CD4-positive, alpha-beta T cell (primary cell): ENCODE results near the gene MTG1. TPM values are rescaled to one million over a fixed set of nuclear protein-coding genes. Genes with fewer than 3 reads are reported as not detected.

Experiments used
- ATAC-seq: fragments of 200-7000 bp; cut with Tn5 transposase; one replicate; pipeline ENCODE4 v1.10.0; 2022; ENCODE audit warnings: mild to moderate bottlenecking; ENCODE audit not compliant: poor library complexity
- CTCF ChIA-PET: fragments of 350-600 bp; sonication (Branson Sonifier 250); formaldehyde crosslinking; loops from one replicate; lab custom pipeline; 2021; ENCODE audit warnings: antibody characterized with exemption, inconsistent platforms; lab: Charles Lee
- POLR2A ChIA-PET: fragments of 350-600 bp; sonication (Branson Sonifier 250); formaldehyde crosslinking; loops from one replicate; lab custom pipeline; 2021; ENCODE audit warnings: antibody characterized with exemption, inconsistent platforms; lab: Charles Lee
- DNase-seq, 14 experiments: peaks; one replicate each; pipeline ENCODE4 v3.0.0-alpha.2; 2013 to 2020; ENCODE audit warnings: mixed read lengths in 2 of 14
- H3K27ac ChIP-seq, 2 donors: one replicate each; pipeline versions ENCODE4 v1.5.1 to v1.7.0; 2013; ENCODE audit warnings: low read length in 2 of 2, low read depth in 1 of 2, mild to moderate bottlenecking in 1 of 2
- H3K27me3 ChIP-seq, 2 experiments: 1 replicate in 1 of 2; 2 replicates in 1 of 2; pipeline versions ENCODE4 v1.6.1 to v1.7.0; 2013; ENCODE audit warnings: low read length in 2 of 2, control low read depth in 1 of 2, mild to moderate bottlenecking in 1 of 2, moderate library complexity in 1 of 2; ENCODE audit not compliant: insufficient read depth in 2 of 2, control insufficient read depth in 1 of 2
- H3K36me3 ChIP-seq: one replicate; pipeline ENCODE4 v1.6.1; 2013; ENCODE audit warnings: low read length, control low read depth; ENCODE audit not compliant: insufficient read depth
- H3K4me1 ChIP-seq: one replicate; pipeline ENCODE4 v1.6.1; 2013; ENCODE audit warnings: low read length, control low read depth; ENCODE audit not compliant: insufficient read depth
- H3K4me3 ChIP-seq: one replicate; pipeline ENCODE4 v1.5.1; 2013; ENCODE audit warnings: mild to moderate bottlenecking, low read length, moderate library complexity
- H3K9me3 ChIP-seq, 2 experiments: 1 replicate in 1 of 2; 2 replicates in 1 of 2; pipeline versions ENCODE4 v1.6.1 to v1.7.0; 2013; ENCODE audit warnings: low read length in 2 of 2, mild to moderate bottlenecking in 2 of 2, control low read depth in 1 of 2, moderate library complexity in 1 of 2; ENCODE audit not compliant: control insufficient read depth in 1 of 2, insufficient read depth in 1 of 2
- H3K27ac Mint-ChIP-seq: one replicate; pipeline ENCODE4 v1.8.0; 2020; ENCODE audit warnings: mixed read lengths
- H3K27me3 Mint-ChIP-seq: one replicate; pipeline ENCODE4 v1.8.0; 2021; ENCODE audit warnings: mixed read lengths
- H3K36me3 Mint-ChIP-seq: one replicate; pipeline ENCODE4 v1.8.0; 2021; ENCODE audit warnings: low read depth, mixed read lengths
- H3K4me1 Mint-ChIP-seq: one replicate; pipeline ENCODE4 v1.8.0; 2021; ENCODE audit warnings: low read depth, mixed read lengths
- H3K4me3 Mint-ChIP-seq: one replicate; pipeline ENCODE4 v1.8.0; 2020; ENCODE audit warnings: mild to moderate bottlenecking, mixed read lengths
- H3K9me3 Mint-ChIP-seq: one replicate; pipeline ENCODE4 v1.8.0; 2020; ENCODE audit warnings: mixed read lengths
- intact Hi-C, 2 experiments: fragments of 100-400 bp; cut with DNase I in 1 of 2; cut with micrococcal nuclease in 1 of 2; formaldehyde crosslinking; loops; one replicate each; pipeline versions ENCODE4 v1.15.1 to v1.9.0; 2023 to 2025; cut with DNase I, micrococcal nuclease
- polyA plus RNA-seq, 2 donors: library from polyadenylated mRNA; unstranded; fragments of 120-200 nt; gene quantifications; one replicate each; pipeline ENCODE4 v1.2.1, GENCODE V29; 2013
- total RNA-seq, 174 experiments: library from RNA in 2 of 174; stranded (reverse) in 2 of 174; gene quantifications; one replicate each; pipeline ENCODE4 v1.2.3 and lab custom pipeline; 2021 to 2026
- TF ChIP-seq, protein P1 (sequence below): fragments of 200-600 bp; IDR thresholded peaks from one replicate; pipeline ENCODE4 v1.8.0; 2022; ENCODE audit warnings: antibody characterized with exemption, mild to moderate bottlenecking

Gene MTG1, protein sequence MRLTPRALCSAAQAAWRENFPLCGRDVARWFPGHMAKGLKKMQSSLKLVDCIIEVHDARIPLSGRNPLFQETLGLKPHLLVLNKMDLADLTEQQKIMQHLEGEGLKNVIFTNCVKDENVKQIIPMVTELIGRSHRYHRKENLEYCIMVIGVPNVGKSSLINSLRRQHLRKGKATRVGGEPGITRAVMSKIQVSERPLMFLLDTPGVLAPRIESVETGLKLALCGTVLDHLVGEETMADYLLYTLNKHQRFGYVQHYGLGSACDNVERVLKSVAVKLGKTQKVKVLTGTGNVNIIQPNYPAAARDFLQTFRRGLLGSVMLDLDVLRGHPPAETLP
- total RNA-seq (10 to 100 TPM; 28.5 to 34.9 TPM), total RNA-seq (lab: John Stamatoyannopoulos, UW) (6.4 to 36.3 (median 15.2) reads per million in 172 experiments)
- 20.7 TPM for polyA plus RNA-seq (2013, experiment 1 of 2)
- 25.9 TPM for polyA plus RNA-seq (2013, experiment 2 of 2)

DNA sequence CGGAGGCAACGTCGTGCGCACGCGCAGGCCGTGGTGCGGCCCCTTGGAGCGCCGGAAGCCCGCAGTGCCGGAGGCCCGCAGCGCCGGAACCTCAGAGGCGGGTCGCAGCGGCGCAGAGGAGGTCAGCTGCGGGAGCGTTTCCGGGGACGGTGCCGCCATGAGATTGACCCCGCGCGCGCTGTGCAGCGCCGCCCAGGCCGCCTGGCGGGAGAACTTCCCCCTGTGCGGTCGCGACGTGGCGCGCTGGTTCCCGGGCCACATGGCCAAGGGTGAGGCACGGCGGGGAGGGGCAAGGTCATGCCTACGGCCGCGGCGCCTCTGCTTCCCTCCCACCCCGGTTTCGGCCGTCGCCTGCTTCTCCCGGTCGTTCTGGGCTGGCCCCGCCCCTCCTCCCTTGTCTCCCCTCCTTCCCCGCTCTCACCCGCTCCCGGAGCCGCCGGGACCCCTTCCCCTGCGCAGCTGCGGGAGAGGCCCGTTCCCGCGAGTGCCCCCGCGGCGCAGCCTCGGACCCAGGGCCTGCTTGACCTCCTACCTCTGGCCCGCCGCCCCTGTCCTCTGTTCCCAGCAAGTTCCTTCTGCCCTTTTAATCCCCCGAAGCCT, at the start of gene MTG1:
Gene MTG1, plus strand, starts transcription at position 94 of the 600 bp plus-strand sequence. Its CDS starts 64 bp downstream, at position 158.
- Histone ChIP-seq H3K4me1 (peaks cover 60% of the 10 kb centered on the region), H3K9me3 (no peaks in the 10 kb centered on the region), H3K27ac (peak within 1 kb of the TSS; percentile 47 to 65), H3K27me3 (no peaks in the 10 kb centered on the region), H3K4me3 (peak within 1 kb of the TSS; percentile 74), H3K36me3 (peaks cover 33% of the 10 kb centered on the region)
- H3K4me3 Mint-ChIP-seq = peak within 1 kb of the TSS; percentile 95
- DNase-seq (peak in 13 of 14 experiments; percentile 84 to 96 (median 91)), ATAC-seq (peak; percentile 78)
- peaks cover 39% of the 10 kb centered on the region for H3K36me3 Mint-ChIP-seq
- ChIA-PET CTCF (interaction anchor here (1.3 kb wide), 1 partner anchor 64 kb away, joined by 4 read pairs; no protein-coding TSS in a partner anchor), POLR2A (interaction anchor here (0.7 kb wide), 1 partner anchor 64 kb away, joined by 5 read pairs; no protein-coding TSS in a partner anchor)
- peak within 1 kb of the TSS; percentile 90 for H3K27ac Mint-ChIP-seq
- intact Hi-C loops = loop anchor here (2.0 to 5.0 kb wide), 5 partner anchors 21 to 132 kb away; partner anchors contain the start of genes CALY (in 1 of the 2) and ECHS1 (in 1 of the 2)
- H3K27me3 Mint-ChIP-seq = no peaks in the 10 kb centered on the region
- H3K9me3 Mint-ChIP-seq = no peaks in the 10 kb centered on the region
- H3K4me1 Mint-ChIP-seq = peaks cover 44% of the 10 kb centered on the region
- TF ChIP-seq, protein P1, sequence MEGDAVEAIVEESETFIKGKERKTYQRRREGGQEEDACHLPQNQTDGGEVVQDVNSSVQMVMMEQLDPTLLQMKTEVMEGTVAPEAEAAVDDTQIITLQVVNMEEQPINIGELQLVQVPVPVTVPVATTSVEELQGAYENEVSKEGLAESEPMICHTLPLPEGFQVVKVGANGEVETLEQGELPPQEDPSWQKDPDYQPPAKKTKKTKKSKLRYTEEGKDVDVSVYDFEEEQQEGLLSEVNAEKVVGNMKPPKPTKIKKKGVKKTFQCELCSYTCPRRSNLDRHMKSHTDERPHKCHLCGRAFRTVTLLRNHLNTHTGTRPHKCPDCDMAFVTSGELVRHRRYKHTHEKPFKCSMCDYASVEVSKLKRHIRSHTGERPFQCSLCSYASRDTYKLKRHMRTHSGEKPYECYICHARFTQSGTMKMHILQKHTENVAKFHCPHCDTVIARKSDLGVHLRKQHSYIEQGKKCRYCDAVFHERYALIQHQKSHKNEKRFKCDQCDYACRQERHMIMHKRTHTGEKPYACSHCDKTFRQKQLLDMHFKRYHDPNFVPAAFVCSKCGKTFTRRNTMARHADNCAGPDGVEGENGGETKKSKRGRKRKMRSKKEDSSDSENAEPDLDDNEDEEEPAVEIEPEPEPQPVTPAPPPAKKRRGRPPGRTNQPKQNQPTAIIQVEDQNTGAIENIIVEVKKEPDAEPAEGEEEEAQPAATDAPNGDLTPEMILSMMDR = peak; percentile 18

DNA sequence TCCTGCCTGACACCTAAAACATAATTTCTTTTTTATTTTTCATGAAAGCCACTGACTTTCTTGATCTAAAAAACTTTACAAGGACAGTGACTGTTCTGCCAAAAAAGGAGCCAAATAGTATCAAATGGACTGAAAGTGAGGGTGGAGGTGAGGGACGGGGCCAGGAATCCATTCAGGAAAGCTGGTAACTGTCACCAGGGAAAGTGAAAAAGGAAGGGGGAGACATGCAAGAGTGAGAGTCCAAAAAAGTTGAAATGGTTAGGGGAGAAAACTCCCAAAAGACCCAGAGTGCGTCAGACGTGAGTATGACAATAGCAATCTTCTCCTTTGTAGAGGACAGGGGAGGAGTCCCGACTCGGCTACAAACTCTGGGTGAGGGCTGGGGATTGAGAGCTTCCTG, 49.7 kb upstream of the MTG1 start:
- peaks cover 43% of the 10 kb centered on the region for H3K27me3 Mint-ChIP-seq
- H3K4me1 Mint-ChIP-seq = no peaks in the 10 kb centered on the region
- ATAC-seq (no peak), DNase-seq (no peak)
- POLR2A ChIA-PET = no interaction called here
- Histone ChIP-seq H3K4me3 (no peak overlapping the region), H3K36me3 (no peaks in the 10 kb centered on the region), H3K27ac (no peak overlapping the region), H3K27me3 (peaks cover 33 to 39% of the 10 kb centered on the region in 2 experiments), H3K4me1 (no peaks in the 10 kb centered on the region), H3K9me3 (no peaks in the 10 kb centered on the region)
- no peaks in the 10 kb centered on the region for H3K36me3 Mint-ChIP-seq
- H3K27ac Mint-ChIP-seq = no peak overlapping the region
- CTCF ChIA-PET = interaction anchor here (2.1 kb wide), 1 partner anchor 15 kb away, joined by 4 read pairs; no protein-coding TSS in a partner anchor
- no peak overlapping the region for H3K4me3 Mint-ChIP-seq
- intact Hi-C loops = no loop called here
- H3K9me3 Mint-ChIP-seq = no peaks in the 10 kb centered on the region
- TF ChIP-seq, protein P1 = no peak

DNA sequence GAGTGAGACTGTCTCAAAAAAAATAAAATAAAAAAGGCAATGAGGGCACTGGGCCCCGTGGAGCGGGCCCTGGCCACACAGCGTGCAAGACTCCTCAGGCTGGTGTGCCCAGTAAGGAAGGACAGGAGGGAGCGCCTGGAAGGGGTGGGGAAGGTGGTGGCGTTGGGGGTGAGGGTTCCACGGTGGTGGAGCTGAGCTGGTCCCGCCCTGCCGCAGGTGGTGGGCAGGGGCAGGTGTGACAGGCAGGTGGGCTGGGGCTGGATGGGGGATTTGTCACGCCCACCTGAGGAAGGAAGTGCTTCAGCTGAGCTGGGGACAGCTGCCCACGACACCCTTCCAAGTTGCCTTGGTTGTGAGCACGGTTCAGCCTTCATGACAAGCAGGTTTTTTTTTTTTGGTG, 47.5 kb upstream of the MTG1 start:
- H3K27ac ChIP-seq = no peak overlapping the region
- H3K4me3 ChIP-seq = no peak overlapping the region
- no peak overlapping the region for H3K4me3 Mint-ChIP-seq
- no peaks in the 10 kb centered on the region for H3K4me1 Mint-ChIP-seq
- TF ChIP-seq, protein P1 = no peak
- ATAC-seq (no peak), DNase-seq (no peak)
- no peaks in the 10 kb centered on the region for H3K9me3 Mint-ChIP-seq
- no peaks in the 10 kb centered on the region for H3K9me3 ChIP-seq
- POLR2A ChIA-PET = interaction anchor here (0.9 kb wide), 1 partner anchor 10 kb away, joined by 3 read pairs; the partner anchor contains the start of gene CALY
- CTCF ChIA-PET = no interaction called here
- no peaks in the 10 kb centered on the region for H3K36me3 ChIP-seq
- intact Hi-C loops = no loop called here
- no peaks in the 10 kb centered on the region for H3K36me3 Mint-ChIP-seq
- no peak overlapping the region for H3K27ac Mint-ChIP-seq
- H3K27me3 Mint-ChIP-seq = peaks cover 44% of the 10 kb centered on the region
- peaks cover 33 to 39% of the 10 kb centered on the region in 2 experiments for H3K27me3 ChIP-seq
- no peaks in the 10 kb centered on the region for H3K4me1 ChIP-seq
